HL-60 (cell line): ENCODE data around the gene CTIF.

ENCODE experiments used
- DNase-seq, 2 experiments: peaks; one replicate each; pipeline ENCODE4 v3.0.0-alpha.2; 2010 to 2020; ENCODE audit warnings: low read depth in 1 of 2, low spot score in 1 of 2
- H3K27ac ChIP-seq: fragments of 250-450 bp; sonication (Bioruptor Pico); replicated peaks from 2 replicates; pipeline ENCODE4 v1.5.1; 2020; ENCODE audit warnings: mild to moderate bottlenecking, moderate library complexity
- H3K27me3 ChIP-seq: fragments of 250-450 bp; sonication (Bioruptor Pico); 2 replicates; pipeline ENCODE4 v1.5.1; 2021; ENCODE audit warnings: mild to moderate bottlenecking, moderate library complexity; ENCODE audit not compliant: insufficient read depth, poor library complexity, severe bottlenecking
- H3K4me3 ChIP-seq: replicated peaks from 2 replicates; pipeline ENCODE4 v1.5.1; 2011; ENCODE audit warnings: mild to moderate bottlenecking, control low read depth, low read length; ENCODE audit not compliant: insufficient read depth
- GABPA ChIP-seq: IDR thresholded peaks from 2 replicates; pipeline ENCODE4 v1.6.1; 2012; ENCODE audit warnings: low read depth
- POLR2AphosphoS5 ChIP-seq: IDR thresholded peaks from 2 replicates; pipeline ENCODE4 v1.6.1; 2012; ENCODE audit warnings: low read depth
- SPI1 ChIP-seq: IDR thresholded peaks from 2 replicates; pipeline ENCODE4 v1.6.1; 2012; ENCODE audit warnings: low read depth, mild to moderate bottlenecking, borderline replicate concordance
- TF ChIP-seq, protein P1 (sequence below): IDR thresholded peaks from 2 replicates; pipeline ENCODE4 v1.6.1; 2012; ENCODE audit warnings: low read depth; ENCODE audit not compliant: insufficient replicate concordance
- TF ChIP-seq, protein P2 (sequence below): IDR thresholded peaks from one replicate; pipeline ENCODE4 v1.5.1; 2011; ENCODE audit warnings: low read length, control low read depth, inconsistent platforms; ENCODE audit not compliant: insufficient read depth

CTIF gene

GRCh38 chr18:48528861-48529260, 10.0 kb upstream of the CTIF start:
- DNase-seq, result no peak
- no peaks in the 10 kb centered on the region for H3K27me3 ChIP-seq
- H3K27ac ChIP-seq, result no peak overlapping the region
- H3K4me3 ChIP-seq, result no peak overlapping the region
- TF ChIP-seq GABPA, result no peak
- TF ChIP-seq SPI1, result no peak
- TF ChIP-seq, protein P1, sequence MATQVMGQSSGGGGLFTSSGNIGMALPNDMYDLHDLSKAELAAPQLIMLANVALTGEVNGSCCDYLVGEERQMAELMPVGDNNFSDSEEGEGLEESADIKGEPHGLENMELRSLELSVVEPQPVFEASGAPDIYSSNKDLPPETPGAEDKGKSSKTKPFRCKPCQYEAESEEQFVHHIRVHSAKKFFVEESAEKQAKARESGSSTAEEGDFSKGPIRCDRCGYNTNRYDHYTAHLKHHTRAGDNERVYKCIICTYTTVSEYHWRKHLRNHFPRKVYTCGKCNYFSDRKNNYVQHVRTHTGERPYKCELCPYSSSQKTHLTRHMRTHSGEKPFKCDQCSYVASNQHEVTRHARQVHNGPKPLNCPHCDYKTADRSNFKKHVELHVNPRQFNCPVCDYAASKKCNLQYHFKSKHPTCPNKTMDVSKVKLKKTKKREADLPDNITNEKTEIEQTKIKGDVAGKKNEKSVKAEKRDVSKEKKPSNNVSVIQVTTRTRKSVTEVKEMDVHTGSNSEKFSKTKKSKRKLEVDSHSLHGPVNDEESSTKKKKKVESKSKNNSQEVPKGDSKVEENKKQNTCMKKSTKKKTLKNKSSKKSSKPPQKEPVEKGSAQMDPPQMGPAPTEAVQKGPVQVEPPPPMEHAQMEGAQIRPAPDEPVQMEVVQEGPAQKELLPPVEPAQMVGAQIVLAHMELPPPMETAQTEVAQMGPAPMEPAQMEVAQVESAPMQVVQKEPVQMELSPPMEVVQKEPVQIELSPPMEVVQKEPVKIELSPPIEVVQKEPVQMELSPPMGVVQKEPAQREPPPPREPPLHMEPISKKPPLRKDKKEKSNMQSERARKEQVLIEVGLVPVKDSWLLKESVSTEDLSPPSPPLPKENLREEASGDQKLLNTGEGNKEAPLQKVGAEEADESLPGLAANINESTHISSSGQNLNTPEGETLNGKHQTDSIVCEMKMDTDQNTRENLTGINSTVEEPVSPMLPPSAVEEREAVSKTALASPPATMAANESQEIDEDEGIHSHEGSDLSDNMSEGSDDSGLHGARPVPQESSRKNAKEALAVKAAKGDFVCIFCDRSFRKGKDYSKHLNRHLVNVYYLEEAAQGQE, result no peak
- TF ChIP-seq POLR2AphosphoS5, result no peak
- TF ChIP-seq, protein P2, sequence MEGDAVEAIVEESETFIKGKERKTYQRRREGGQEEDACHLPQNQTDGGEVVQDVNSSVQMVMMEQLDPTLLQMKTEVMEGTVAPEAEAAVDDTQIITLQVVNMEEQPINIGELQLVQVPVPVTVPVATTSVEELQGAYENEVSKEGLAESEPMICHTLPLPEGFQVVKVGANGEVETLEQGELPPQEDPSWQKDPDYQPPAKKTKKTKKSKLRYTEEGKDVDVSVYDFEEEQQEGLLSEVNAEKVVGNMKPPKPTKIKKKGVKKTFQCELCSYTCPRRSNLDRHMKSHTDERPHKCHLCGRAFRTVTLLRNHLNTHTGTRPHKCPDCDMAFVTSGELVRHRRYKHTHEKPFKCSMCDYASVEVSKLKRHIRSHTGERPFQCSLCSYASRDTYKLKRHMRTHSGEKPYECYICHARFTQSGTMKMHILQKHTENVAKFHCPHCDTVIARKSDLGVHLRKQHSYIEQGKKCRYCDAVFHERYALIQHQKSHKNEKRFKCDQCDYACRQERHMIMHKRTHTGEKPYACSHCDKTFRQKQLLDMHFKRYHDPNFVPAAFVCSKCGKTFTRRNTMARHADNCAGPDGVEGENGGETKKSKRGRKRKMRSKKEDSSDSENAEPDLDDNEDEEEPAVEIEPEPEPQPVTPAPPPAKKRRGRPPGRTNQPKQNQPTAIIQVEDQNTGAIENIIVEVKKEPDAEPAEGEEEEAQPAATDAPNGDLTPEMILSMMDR, result no peak

DNA sequence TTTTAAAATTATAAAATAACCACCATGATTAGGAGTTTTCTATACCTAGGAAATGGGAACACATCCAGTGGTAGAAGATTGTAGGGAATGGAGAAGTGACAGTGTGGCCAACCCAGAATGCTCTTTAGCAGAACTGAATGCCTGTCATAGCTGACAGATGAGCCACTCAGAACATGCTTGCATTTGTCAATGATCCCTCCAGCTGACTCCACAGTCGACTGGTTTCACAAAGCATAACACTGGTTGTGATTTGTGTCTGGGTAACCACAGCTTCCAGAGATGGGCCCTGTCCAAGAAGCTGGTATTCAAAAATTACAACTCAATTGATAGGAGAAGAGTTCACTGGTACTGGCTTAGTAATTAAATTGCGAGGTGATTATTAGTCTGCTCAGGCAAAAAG, 9.0 kb upstream of the CTIF start:
- no peak for DNase-seq
- H3K27me3 ChIP-seq, result no peaks in the 10 kb centered on the region
- TF ChIP-seq, protein P2, result no peak
- TF ChIP-seq POLR2AphosphoS5 (no peak), SPI1 (0 out of 2 replicates have a peak, but pooled peaks have one; percentile 10)
- no peak overlapping the region for H3K27ac ChIP-seq
- no peak overlapping the region for H3K4me3 ChIP-seq

DNA sequence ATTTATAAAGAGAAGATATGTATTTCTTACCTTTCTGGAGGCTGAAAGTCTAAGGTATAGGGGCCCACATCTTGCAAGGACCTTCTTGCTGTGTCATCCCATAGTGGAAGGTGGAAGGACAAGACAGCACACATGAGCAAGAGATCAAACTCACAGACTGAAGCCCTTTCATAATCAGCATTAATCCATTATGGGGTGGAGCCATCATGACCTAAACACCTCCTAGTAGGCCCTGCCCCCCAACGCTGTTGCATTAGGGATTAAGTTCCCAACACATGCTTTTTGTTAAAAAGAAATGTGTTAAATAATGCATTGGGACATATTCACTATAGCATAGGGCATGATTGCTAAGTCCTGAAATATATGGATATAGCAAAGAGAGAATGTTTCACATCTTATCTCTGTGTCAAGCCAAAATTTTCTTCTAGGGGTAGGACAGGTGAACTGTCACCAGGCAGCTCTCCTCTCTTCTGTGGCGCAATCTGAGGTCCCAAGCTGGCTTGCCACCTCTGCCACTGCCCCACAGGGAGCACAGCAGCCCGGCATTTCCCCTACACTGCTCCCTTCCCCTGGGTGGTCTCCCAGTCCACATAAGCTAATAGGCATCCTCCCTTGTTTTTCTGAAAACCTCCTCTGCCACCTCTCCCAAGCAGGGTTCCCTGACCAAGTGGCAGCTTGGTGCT, 8.3 kb upstream of the CTIF start:
- Histone ChIP-seq H3K4me3 (no peak overlapping the region), H3K27ac (no peak overlapping the region), H3K27me3 (no peaks in the 10 kb centered on the region)
- TF ChIP-seq, protein P1, result no peak
- TF ChIP-seq, protein P2, result no peak
- no peak for TF ChIP-seq GABPA
- no peak for TF ChIP-seq POLR2AphosphoS5
- no peak for DNase-seq

DNA sequence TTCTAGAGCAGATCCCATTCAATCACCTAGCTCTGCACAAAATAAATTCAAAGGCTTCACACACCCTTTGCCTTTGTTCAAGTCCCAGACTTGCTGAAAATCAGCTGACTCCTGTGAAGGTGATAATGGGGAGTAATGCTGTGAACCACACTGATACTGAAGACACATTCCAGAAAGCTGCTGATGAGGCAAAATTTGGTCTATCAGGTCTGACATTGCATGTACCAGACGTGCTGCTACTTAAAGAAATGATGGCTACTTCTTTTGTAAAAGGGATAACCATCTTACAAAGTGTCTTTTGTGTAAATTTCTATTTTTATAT, 7.8 kb upstream of the CTIF start:
- Histone ChIP-seq H3K4me3 (no peak overlapping the region), H3K27me3 (no peaks in the 10 kb centered on the region), H3K27ac (no peak overlapping the region)
- DNase-seq, result no peak
- TF ChIP-seq SPI1 (no peak), GABPA (no peak), POLR2AphosphoS5 (no peak)
- TF ChIP-seq, protein P1, result no peak
- TF ChIP-seq, protein P2, result no peak
